ENCODE data around the gene B3GAT3. TPM values are rescaled to one million over a fixed set of nuclear protein-coding genes. Genes with fewer than 3 reads are reported as not detected.
A peak's percentile ranks its signal among the peaks of the same experiment; 100 is the strongest.

B3GAT3 gene
- total and polyA plus RNA-seq, 2 donors (not counting 3 experiments of a cell fraction or from before 2014, with no cell fraction given), result 31.6 to 37.2 TPM

DNA sequence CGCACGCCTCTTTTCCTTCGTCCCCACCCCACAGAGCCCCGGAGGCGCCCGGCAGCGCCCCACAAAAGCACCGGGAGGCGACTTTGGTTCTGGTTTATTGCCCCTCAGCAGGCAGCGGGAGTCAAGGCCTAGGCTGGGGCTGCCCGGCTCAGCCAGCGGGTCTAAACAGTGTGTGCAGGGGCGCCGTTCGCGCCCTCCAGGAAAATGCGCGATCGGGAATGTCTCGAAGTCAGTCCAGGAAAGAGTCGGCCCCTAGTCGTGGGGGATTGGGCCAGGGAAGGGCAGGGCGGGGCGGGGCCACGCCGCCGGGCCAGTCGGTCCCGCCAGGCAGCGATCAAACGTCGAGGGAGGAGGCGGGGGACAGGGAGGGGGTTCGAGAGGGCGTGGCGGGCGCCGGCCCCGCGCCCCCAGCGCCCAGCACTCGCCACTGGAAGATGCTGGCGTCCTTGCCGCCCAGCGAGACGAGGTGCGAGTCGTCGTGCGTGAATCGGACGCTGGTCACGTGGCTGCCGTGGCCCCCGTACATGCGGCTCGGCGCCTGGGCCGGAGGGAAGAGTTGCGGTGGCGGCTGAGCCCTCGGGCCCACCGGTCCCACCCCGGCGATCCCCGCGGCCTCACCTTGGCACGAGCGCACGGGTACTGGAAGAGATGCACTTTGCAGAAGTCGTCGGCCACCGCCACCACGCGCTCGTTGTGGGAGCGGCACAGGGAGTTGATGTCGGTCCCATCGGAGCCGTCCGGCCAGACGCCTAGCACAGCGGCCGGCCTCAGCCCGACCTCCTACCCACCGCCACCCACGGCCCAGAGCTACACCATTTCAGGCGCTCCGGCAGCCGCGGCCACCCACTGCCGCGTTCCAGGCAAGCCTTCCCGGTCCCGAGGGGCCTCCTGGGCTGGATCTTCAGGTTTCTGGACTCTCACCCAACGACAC lies 19.4 kb downstream of the B3GAT3 start:
- ChIA-PET CTCF (interaction anchor here (0.9 to 3.8 kb wide), 9 partner anchors 9 to 207 kb away, joined by 4 to 29 read pairs (median 6); partner anchors contain the start of genes B3GAT3, EEF1G, EML3 and TUT1), POLR2A (interaction anchor here (0.5 to 2.1 kb wide), 9 partner anchors 11 to 239 kb away, joined by 4 to 19 read pairs (median 5); partner anchors contain the start of genes B3GAT3, C11orf98, CSKMT and EEF1G)
- no peak for DNase-seq (ENCODE audit: low read depth, low spot score)
- H3K9me3 ChIP-seq (replicated peaks; ENCODE audit: control insufficient read depth, insufficient read depth, low read length), result no peaks in the 10 kb centered on the region
- no peaks in the 10 kb centered on the region for H4K20me1 ChIP-seq (replicated peaks; ENCODE audit: control insufficient read depth, extremely low read depth, insufficient read depth, low read length)
- dilution Hi-C loops (cut with MboI; ENCODE audit: extremely low pct_ligation_motif_present, low sequenced_read_pairs) (no loop called here), intact Hi-C loops (cut with micrococcal nuclease) (no loop called here)
- peaks cover 36% of the 10 kb centered on the region for H3K79me2 ChIP-seq (ENCODE audit: control insufficient read depth, insufficient read depth, low read length)
- peak overlapping the region in 2 of 3 experiments; percentile 34 to 98 for H3K4me3 ChIP-seq (replicated peaks in 1 of 3; ENCODE audit: insufficient read depth in 1 of 3, low read depth in 1 of 3, low read length in 3 of 3)
- no peaks in the 10 kb centered on the region for H3K27me3 ChIP-seq (ENCODE audit: control insufficient read depth in 2 of 2, insufficient read depth in 2 of 2, low read length in 2 of 2)
- H3K36me3 ChIP-seq (ENCODE audit: control insufficient read depth in 2 of 2, extremely low read depth in 1 of 2, insufficient read depth in 2 of 2, low read length in 2 of 2), result peaks cover 8 to 18% of the 10 kb centered on the region in 2 experiments
- H3K9ac ChIP-seq (replicated peaks; ENCODE audit: extremely low read depth, insufficient read depth, low read length), result peak overlapping the region; percentile 36
- peak overlapping the region; percentile 60 for H3K4me2 ChIP-seq (ENCODE audit: insufficient read depth, low read length)
- BruUV-seq (replicated peaks), result no TSS peak
- FAIRE-seq, result no peak
- H3K9me1 ChIP-seq (replicated peaks; ENCODE audit: control insufficient read depth, extremely low read depth, insufficient read depth, low read length), result no peaks in the 10 kb centered on the region
- TF ChIP-seq MYC (IDR thresholded peaks at IDR 0.05; ENCODE audit: low read depth, low read length) (no peak), CTCF (IDR thresholded peaks at IDR 0.05; ENCODE audit: extremely low read depth in 1 of 2, insufficient read depth in 1 of 2, low read depth in 1 of 2, low read length in 2 of 2) (peak in 1 of 2 donors; percentile 12), POLR2AphosphoS5 (IDR thresholded peaks at IDR 0.05; ENCODE audit: insufficient read depth, low read depth, low read length) (peak; percentile 25), POLR2A (IDR thresholded peaks at IDR 0.05; ENCODE audit: low read depth, low read length) (no peak)
- TF ChIP-seq, protein P1, sequence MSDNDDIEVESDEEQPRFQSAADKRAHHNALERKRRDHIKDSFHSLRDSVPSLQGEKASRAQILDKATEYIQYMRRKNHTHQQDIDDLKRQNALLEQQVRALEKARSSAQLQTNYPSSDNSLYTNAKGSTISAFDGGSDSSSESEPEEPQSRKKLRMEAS (IDR thresholded peaks at IDR 0.05; ENCODE audit: insufficient read depth, insufficient read length), result peak; percentile 65
- peak overlapping the region; percentile 30 for H2AFZ ChIP-seq (ENCODE audit: low read depth, low read length)
- peaks cover 19% of the 10 kb centered on the region for H3K4me1 ChIP-seq (ENCODE audit: control insufficient read depth, extremely low read depth, insufficient read depth, low read length)
- H3K27ac ChIP-seq (ENCODE audit: insufficient read depth, low read depth, low read length), result peak overlapping the region; percentile 17

All from endothelial cell of umbilical vein (primary cell).